NT2/D1 (cell line): ENCODE results near the gene ARF5.

Experiments used
- DNase-seq: peaks from one replicate; pipeline ENCODE4 v3.0.0-alpha.2; 2011; ENCODE audit warnings: low read depth, low spot score
- H3K27me3 ChIP-seq: 2 replicates; pipeline ENCODE4 v1.6.0; 2011; ENCODE audit warnings: mild to moderate bottlenecking; ENCODE audit not compliant: insufficient read length, insufficient read depth
- H3K36me3 ChIP-seq: 2 replicates; pipeline ENCODE4 v1.6.1; 2011; ENCODE audit warnings: mild to moderate bottlenecking, low read length, mixed read lengths; ENCODE audit not compliant: insufficient read depth, insufficient read length
- H3K4me1 ChIP-seq: 2 replicates; pipeline ENCODE4 v1.5.1; 2011; ENCODE audit not compliant: insufficient read depth, insufficient read length
- H3K4me3 ChIP-seq: 2 replicates; pipeline ENCODE4 v1.5.1; 2011; ENCODE audit warnings: low read depth; ENCODE audit not compliant: insufficient read length
- H3K9ac ChIP-seq: 2 replicates; pipeline ENCODE4 v1.6.0; 2011; ENCODE audit warnings: low read depth; ENCODE audit not compliant: insufficient read length
- H3K9me3 ChIP-seq: 2 replicates; pipeline ENCODE4 v1.5.1; 2011; ENCODE audit warnings: mild to moderate bottlenecking, low read length; ENCODE audit not compliant: insufficient read depth
- SUZ12 ChIP-seq: IDR thresholded peaks from 2 replicates; pipeline ENCODE4 v1.6.1; 2011; ENCODE audit not compliant: insufficient read length, insufficient read depth; ENCODE audit errors: extremely low read depth
- YY1 ChIP-seq: IDR thresholded peaks from 2 replicates; pipeline ENCODE4 v1.6.1; 2011; ENCODE audit not compliant: insufficient read length, insufficient read depth
- ZNF274 ChIP-seq: IDR thresholded peaks from 2 replicates; pipeline ENCODE4 v1.6.1; 2011; ENCODE audit warnings: mild to moderate bottlenecking, low read depth, low read length

Gene ARF5

GRCh38 chr7:127638197-127638596 lies 50.0 kb downstream of the ARF5 start:
- H3K27me3 ChIP-seq: no peaks in the 10 kb centered on the region
- H3K4me1 ChIP-seq: no peaks in the 10 kb centered on the region
- no peak for DNase-seq
- no peak overlapping the region for H3K4me3 ChIP-seq
- TF ChIP-seq SUZ12 (no peak), ZNF274 (no peak), YY1 (no peak)
- H3K36me3 ChIP-seq: no peaks in the 10 kb centered on the region
- no peak overlapping the region for H3K9ac ChIP-seq
- H3K9me3 ChIP-seq: no peaks in the 10 kb centered on the region; the same call in 1 of the 2 replicates
